CD4-positive, alpha-beta memory T cell (primary cell): ENCODE results near the gene RPAP2. TPM values are rescaled to one million over a fixed set of nuclear protein-coding genes. Genes with fewer than 3 reads are reported as not detected.
"Not testable (repeated sequence)": the region's sequence is repeated elsewhere in the genome, so short reads cannot be mapped to it uniquely, and the experiment has no call there.

Experiments
- CTCF ChIA-PET: fragments of 350-600 bp; sonication (Branson Sonifier 250); formaldehyde crosslinking; loops from one replicate; lab custom pipeline; 2021; ENCODE audit warnings: inconsistent platforms; ENCODE audit not compliant: partially characterized antibody; lab: Charles Lee
- POLR2A ChIA-PET: fragments of 350-600 bp; sonication (Branson Sonifier 250); formaldehyde crosslinking; loops from one replicate; lab custom pipeline; 2021; ENCODE audit not compliant: partially characterized antibody; lab: Charles Lee
- DNase-seq, 5 donors: peaks; one replicate each; pipeline versions ENCODE4 v3.0.0 to v3.0.0-alpha.2; 2020 to 2022; ENCODE audit warnings: mixed read lengths in 1 of 5
- H3K27ac ChIP-seq: one replicate; pipeline ENCODE4 v1.7.0; 2013; ENCODE audit warnings: low read depth, low read length
- H3K27me3 ChIP-seq: 2 replicates; pipeline ENCODE4 v1.7.0; 2013; ENCODE audit warnings: mild to moderate bottlenecking, low read length, moderate library complexity; ENCODE audit not compliant: insufficient read depth
- H3K36me3 ChIP-seq: 2 replicates; pipeline ENCODE4 v1.7.0; 2013; ENCODE audit warnings: mild to moderate bottlenecking, low read length, moderate library complexity; ENCODE audit not compliant: insufficient read depth
- H3K4me1 ChIP-seq: 2 replicates; pipeline ENCODE4 v1.7.0; 2013; ENCODE audit warnings: mild to moderate bottlenecking, low read length, moderate library complexity; ENCODE audit not compliant: insufficient read depth
- H3K4me3 ChIP-seq, 2 donors: one replicate each; pipeline ENCODE4 v1.7.0; 2013; ENCODE audit warnings: low read length in 2 of 2, mild to moderate bottlenecking in 1 of 2
- H3K9me3 ChIP-seq, 2 donors: one replicate each; pipeline ENCODE4 v1.7.0; 2013; ENCODE audit warnings: low read length in 2 of 2, control low read depth in 1 of 2; ENCODE audit not compliant: control insufficient read depth in 1 of 2
- H3K27ac Mint-ChIP-seq, 7 donors: one replicate each; pipeline ENCODE4 v1.8.0; 2020 to 2021; ENCODE audit warnings: mixed read lengths in 7 of 7, mild to moderate bottlenecking in 6 of 7, inconsistent platforms in 3 of 7, moderate library complexity in 3 of 7
- H3K27me3 Mint-ChIP-seq, 2 donors: one replicate each; pipeline ENCODE4 v1.8.0; 2020 to 2021; ENCODE audit warnings: mixed read lengths in 2 of 2
- H3K36me3 Mint-ChIP-seq, 2 donors: one replicate each; pipeline ENCODE4 v1.8.0; 2020 to 2021; ENCODE audit warnings: mixed read lengths in 2 of 2, inconsistent platforms in 1 of 2, mild to moderate bottlenecking in 1 of 2
- H3K4me1 Mint-ChIP-seq, 4 donors: one replicate each; pipeline ENCODE4 v1.8.0; 2020 to 2021; ENCODE audit warnings: mixed read lengths in 4 of 4, mild to moderate bottlenecking in 1 of 4
- H3K4me3 Mint-ChIP-seq, 8 donors: one replicate each; pipeline ENCODE4 v1.8.0; 2020 to 2021; ENCODE audit warnings: mixed read lengths in 8 of 8, mild to moderate bottlenecking in 7 of 8, moderate library complexity in 6 of 8, inconsistent platforms in 3 of 8
- H3K9me3 Mint-ChIP-seq, 8 donors: one replicate each; pipeline ENCODE4 v1.8.0; 2020 to 2021; ENCODE audit warnings: mixed read lengths in 8 of 8, mild to moderate bottlenecking in 5 of 8, inconsistent platforms in 3 of 8, moderate library complexity in 1 of 8
- intact Hi-C: fragments of 100-400 bp; cut with micrococcal nuclease; formaldehyde crosslinking; loops from one replicate; pipeline ENCODE4 v1.15.1; 2023
- polyA plus RNA-seq, 2 donors: library from polyadenylated mRNA; unstranded; fragments of 300-500 nt; fragmentation: Illumina TruSeq; gene quantifications; one replicate each; pipeline ENCODE4 v1.2.3, GENCODE V29; 2021
- total RNA-seq, 2 experiments: library from RNA; stranded (reverse); gene quantifications; one replicate each; pipeline ENCODE4 v1.2.3, GENCODE V29; 2021

Gene RPAP2
- total and polyA plus RNA-seq, 4 experiments from 2014 or later: 16.1 to 44.0 (median 31.7) TPM

DNA sequence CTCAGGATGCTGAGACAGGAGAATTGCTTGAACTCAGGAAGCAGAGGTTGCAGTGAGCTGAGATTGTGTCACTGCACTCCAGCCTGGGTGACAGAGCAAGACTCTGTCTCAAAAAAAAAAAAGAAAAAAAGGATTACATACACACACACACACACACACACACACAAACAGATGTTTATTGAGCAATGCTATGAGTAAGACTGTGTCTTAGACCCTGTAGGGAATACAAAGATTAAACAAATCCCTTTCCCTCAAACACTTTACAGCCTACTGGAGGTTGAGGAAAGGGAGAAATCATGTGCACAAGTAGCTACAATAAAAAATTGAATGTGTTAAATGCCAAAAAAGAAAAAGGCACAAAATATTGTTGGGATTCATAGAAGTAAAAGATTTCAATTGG, 58.1 kb downstream of the RPAP2 start:
- Mint-ChIP-seq H3K27me3 (no peaks in the 10 kb centered on the region), H3K27ac (peak overlapping the region in 2 of 7 donors; percentile 46 to 78), H3K36me3 (peaks cover 41 to 54% of the 10 kb centered on the region in 2 donors), H3K4me3 (peak overlapping the region in 1 of 8 donors; percentile 32), H3K4me1 (peaks cover 2 to 8% (median 4%) of the 10 kb centered on the region in 4 donors), H3K9me3 (peaks cover 0 to 7% (median 1%) of the 10 kb centered on the region in 8 donors)
- H3K4me1 ChIP-seq: no peaks in the 10 kb centered on the region
- ChIA-PET POLR2A (interaction anchor here (0.7 kb wide), 1 partner anchor 335 kb away, joined by 3 read pairs; no protein-coding TSS in a partner anchor), CTCF (no interaction called here)
- no peak overlapping the region for H3K4me3 ChIP-seq
- no peaks in the 10 kb centered on the region for H3K27me3 ChIP-seq
- intact Hi-C loops: no loop called here
- H3K9me3 ChIP-seq: no peaks in the 10 kb centered on the region
- H3K27ac ChIP-seq: no peak overlapping the region
- DNase-seq: no peak
- no peaks in the 10 kb centered on the region for H3K36me3 ChIP-seq

GRCh38 chr1:92359382-92359781, 60.5 kb downstream of the RPAP2 start:
- Mint-ChIP-seq H3K4me1 (peaks cover 4 to 14% (median 6%) of the 10 kb centered on the region in 4 donors), H3K27ac (peak overlapping the region in 2 of 7 donors; percentile 12 to 69), H3K36me3 (peaks cover 29 to 44% of the 10 kb centered on the region in 2 donors)
- H3K27ac ChIP-seq, POLR2A ChIA-PET, CTCF ChIA-PET, DNase-seq, H3K9me3 ChIP-seq, H3K27me3 ChIP-seq, H3K9me3 Mint-ChIP-seq, H3K4me3 ChIP-seq, H3K27me3 Mint-ChIP-seq, H3K4me3 Mint-ChIP-seq, intact Hi-C loops, H3K36me3 ChIP-seq, H3K4me1 ChIP-seq: not testable (repeated sequence)

GRCh38 chr1:92359986-92360385, 61.1 kb downstream of the RPAP2 start:
- Mint-ChIP-seq H3K27ac (peak overlapping the region in 1 of 7 donors; percentile 71), H3K4me1 (peaks cover 10 to 20% (median 12%) of the 10 kb centered on the region in 4 donors), H3K27me3 (no peaks in the 10 kb centered on the region), H3K4me3 (no peak overlapping the region), H3K36me3 (peaks cover 29 to 44% of the 10 kb centered on the region in 2 donors), H3K9me3 (no peaks in the 10 kb centered on the region)
- H3K4me1 ChIP-seq: no peaks in the 10 kb centered on the region
- DNase-seq: no peak
- no peaks in the 10 kb centered on the region for H3K9me3 ChIP-seq
- ChIA-PET POLR2A (no interaction called here), CTCF (interaction anchor here (0.5 kb wide), 1 partner anchor 24 kb away, joined by 3 read pairs; no protein-coding TSS in a partner anchor)
- H3K4me3 ChIP-seq: no peak overlapping the region
- H3K27me3 ChIP-seq: no peaks in the 10 kb centered on the region
- H3K36me3 ChIP-seq: no peaks in the 10 kb centered on the region
- intact Hi-C loops: no loop called here
- no peak overlapping the region for H3K27ac ChIP-seq

DNA sequence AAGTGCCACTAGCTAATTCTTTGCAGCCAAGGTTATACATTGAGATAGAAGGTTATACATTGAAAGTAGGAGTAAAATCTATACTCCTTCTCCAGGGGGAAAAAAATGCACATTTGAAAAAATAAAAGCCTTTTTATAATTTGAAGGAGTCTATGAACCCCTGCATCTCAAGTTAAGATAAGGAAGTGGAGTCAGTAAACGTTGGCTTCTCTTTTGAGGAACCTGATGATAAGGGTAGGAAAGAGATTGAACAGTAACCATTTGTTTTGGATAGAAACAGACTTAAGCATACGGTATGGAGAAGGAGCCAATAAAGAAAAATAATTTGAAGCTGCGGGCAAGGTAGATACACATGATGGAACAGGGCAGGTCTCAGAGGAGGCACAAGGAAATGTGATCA, 64.1 kb downstream of the RPAP2 start:
- no peak overlapping the region for H3K27ac ChIP-seq
- POLR2A ChIA-PET: interaction anchor here (1.6 kb wide), 1 partner anchor 46 kb away, joined by 6 read pairs; no protein-coding TSS in a partner anchor
- Mint-ChIP-seq H3K4me3 (no peak overlapping the region), H3K27me3 (no peaks in the 10 kb centered on the region), H3K27ac (peak overlapping the region in 1 of 7 donors; percentile 2), H3K9me3 (peaks cover 0 to 1% (median 0%) of the 10 kb centered on the region in 8 donors), H3K36me3 (peaks cover 17 to 39% of the 10 kb centered on the region in 2 donors), H3K4me1 (peaks cover 32 to 42% (median 36%) of the 10 kb centered on the region in 4 donors)
- H3K4me1 ChIP-seq: peaks cover 29% of the 10 kb centered on the region
- intact Hi-C loops: no loop called here
- DNase-seq: no peak
- H3K36me3 ChIP-seq: no peaks in the 10 kb centered on the region
- H3K9me3 ChIP-seq: no peaks in the 10 kb centered on the region
- no peak overlapping the region for H3K4me3 ChIP-seq
- no peaks in the 10 kb centered on the region for H3K27me3 ChIP-seq
- CTCF ChIA-PET: no interaction called here

GRCh38 chr1:92363401-92363800, 64.5 kb downstream of the RPAP2 start:
- Histone ChIP-seq H3K4me1 (peaks cover 29% of the 10 kb centered on the region), H3K27me3 (no peaks in the 10 kb centered on the region), H3K27ac (no peak overlapping the region), H3K4me3 (no peak overlapping the region), H3K36me3 (no peaks in the 10 kb centered on the region), H3K9me3 (no peaks in the 10 kb centered on the region)
- Mint-ChIP-seq H3K4me1 (peaks cover 30 to 40% (median 35%) of the 10 kb centered on the region in 4 donors), H3K9me3 (peaks cover 0 to 1% (median 0%) of the 10 kb centered on the region in 8 donors), H3K27me3 (no peaks in the 10 kb centered on the region), H3K27ac (peak overlapping the region in 1 of 7 donors; percentile 2), H3K4me3 (no peak overlapping the region), H3K36me3 (peaks cover 14 to 34% of the 10 kb centered on the region in 2 donors)
- ChIA-PET CTCF (no interaction called here), POLR2A (interaction anchor here (1.6 kb wide), 1 partner anchor 47 kb away, joined by 6 read pairs; no protein-coding TSS in a partner anchor)
- no peak for DNase-seq
- intact Hi-C loops: no loop called here

DNA sequence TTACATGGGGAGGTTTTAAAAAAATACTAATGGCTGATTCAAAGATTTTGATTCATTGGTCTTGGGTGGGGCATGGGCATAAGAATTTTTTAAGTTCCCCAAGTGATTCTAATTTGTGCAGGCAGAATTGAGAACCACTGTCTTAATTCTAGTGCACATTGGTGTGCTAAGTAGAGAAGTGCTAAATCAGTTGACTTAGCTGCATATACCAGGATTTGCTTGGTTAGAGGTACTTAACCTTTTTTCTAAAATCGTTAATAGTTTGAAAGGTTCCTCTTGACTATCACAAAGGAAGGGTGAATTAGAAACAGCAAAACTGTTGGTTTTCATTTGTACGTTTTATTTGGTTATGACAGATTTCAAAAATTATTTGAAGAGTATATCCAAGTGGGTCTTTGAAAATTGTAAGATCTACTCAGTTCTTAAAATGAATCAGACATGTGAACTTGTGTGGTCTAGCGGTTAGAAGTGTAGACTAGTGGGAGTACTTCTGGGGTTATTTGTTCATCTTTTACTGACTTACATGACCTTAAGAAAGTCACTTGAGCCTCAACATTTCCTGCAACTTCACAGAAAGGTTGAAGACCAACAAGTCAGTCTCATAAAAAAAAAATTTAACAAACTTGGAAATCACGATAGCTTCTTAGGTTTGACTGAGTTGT, 66.7 kb downstream of the RPAP2 start:
- Mint-ChIP-seq H3K36me3 (peaks cover 9 to 34% of the 10 kb centered on the region in 2 donors), H3K27me3 (no peaks in the 10 kb centered on the region), H3K4me3 (peak overlapping the region in 4 of 8 donors; percentile 5 to 33 (median 14)), H3K9me3 (peaks cover 0 to 1% (median 0%) of the 10 kb centered on the region in 8 donors), H3K27ac (peak overlapping the region; percentile 1 to 81 (median 15)), H3K4me1 (peaks cover 32 to 40% (median 36%) of the 10 kb centered on the region in 4 donors)
- H3K27me3 ChIP-seq: no peaks in the 10 kb centered on the region
- no peak overlapping the region for H3K27ac ChIP-seq
- DNase-seq: peak in 3 of 5 donors; percentile 0 to 13 (median 6)
- H3K36me3 ChIP-seq: no peaks in the 10 kb centered on the region
- no peak overlapping the region for H3K4me3 ChIP-seq
- intact Hi-C loops: no loop called here
- CTCF ChIA-PET: interaction anchor here (1.1 to 1.5 kb wide), 3 partner anchors 55 to 120 kb away, joined by 3 to 6 read pairs (median 6); no protein-coding TSS in a partner anchor
- no peaks in the 10 kb centered on the region for H3K9me3 ChIP-seq
- peaks cover 29% of the 10 kb centered on the region for H3K4me1 ChIP-seq
- POLR2A ChIA-PET: interaction anchor here (0.6 to 1.7 kb wide), 3 partner anchors 117 to 363 kb away, joined by 3 to 6 read pairs (median 5); partner anchors contain the start of gene GFI1

- Histone ChIP-seq H3K4me3 (no peak overlapping the region), H3K9me3 (no peaks in the 10 kb centered on the region), H3K36me3 (no peaks in the 10 kb centered on the region), H3K27me3 (no peaks in the 10 kb centered on the region), H3K27ac (no peak overlapping the region), H3K4me1 (peaks cover 29% of the 10 kb centered on the region)
- intact Hi-C loops: no loop called here
- Mint-ChIP-seq H3K36me3 (peaks cover 9 to 32% of the 10 kb centered on the region in 2 donors), H3K4me3 (peak overlapping the region in 2 of 8 donors; percentile 26 to 33), H3K9me3 (peaks cover 0 to 1% (median 0%) of the 10 kb centered on the region in 8 donors), H3K27me3 (no peaks in the 10 kb centered on the region), H3K27ac (peak overlapping the region in 6 of 7 donors; percentile 1 to 81 (median 20)), H3K4me1 (peaks cover 32 to 40% (median 36%) of the 10 kb centered on the region in 4 donors)
- DNase-seq: no peak
- CTCF ChIA-PET: interaction anchor here (1.2 kb wide), 1 partner anchor 56 kb away, joined by 6 read pairs; no protein-coding TSS in a partner anchor
- POLR2A ChIA-PET: interaction anchor here (0.6 to 1.7 kb wide), 3 partner anchors 116 to 362 kb away, joined by 3 to 6 read pairs (median 5); partner anchors contain the start of gene GFI1
Observed at GRCh38 chr1:92366040-92366395, 67.2 kb downstream of the RPAP2 start.
